ENCODE data around the gene TMEM40. TPM values are rescaled to one million over a fixed set of nuclear protein-coding genes. Genes with fewer than 3 reads are reported as not detected.

TMEM40 gene
- total RNA-seq, 1 experiment from 2014 or later = not detected

GRCh38 chr3:12722226-12722625 lies 36.8 kb downstream of the TMEM40 start:
- Histone ChIP-seq H4K91ac (ENCODE audit: insufficient read length, low read depth, low read length) (no peak overlapping the region), H3K56ac (ENCODE audit: insufficient read length, low read depth, low read length) (no peak overlapping the region), H3T11ph (ENCODE audit: low read length) (no peak overlapping the region), H3K27ac (ENCODE audit: insufficient read length, low read depth, low read length) (no peak overlapping the region), H3K4ac (ENCODE audit: low read depth, low read length) (no peak overlapping the region), H4K8ac (replicated peaks; ENCODE audit: insufficient read length, low read depth, low read length) (no peak overlapping the region), H2BK5ac (ENCODE audit: insufficient read length, low read length) (no peak overlapping the region), H3K9me3 (ENCODE audit: control insufficient read depth, low read depth, low read length) (no peaks in the 10 kb centered on the region), H4K20me1 (ENCODE audit: control insufficient read depth, insufficient read depth, insufficient read length) (no peaks in the 10 kb centered on the region), H3K23ac (ENCODE audit: insufficient read length, low read depth, low read length) (no peak overlapping the region), H2BK20ac (ENCODE audit: low read depth, low read length, poor library complexity, severe bottlenecking) (no peak overlapping the region), H3K79me2 (ENCODE audit: insufficient read depth, low read length) (no peaks in the 10 kb centered on the region), H3K4me2 (ENCODE audit: insufficient read depth, insufficient read length, low read length) (no peak overlapping the region), H3K9ac (ENCODE audit: extremely low read depth, insufficient read length, low read length) (no peak overlapping the region), H2BK12ac (ENCODE audit: insufficient read length, low read depth, low read length) (no peak overlapping the region), H2AK5ac (ENCODE audit: insufficient read length, low read length) (no peak overlapping the region), H3K4me1 (ENCODE audit: insufficient read depth, low read length) (no peaks in the 10 kb centered on the region), H2AFZ (ENCODE audit: low read length) (no peak overlapping the region), H3K23me2 (ENCODE audit: insufficient read length, low read depth, low read length, poor library complexity, severe bottlenecking) (no peaks in the 10 kb centered on the region), H3K79me1 (ENCODE audit: insufficient read depth, low read depth, low read length, poor library complexity, severe bottlenecking) (no peaks in the 10 kb centered on the region), H2BK120ac (ENCODE audit: low read depth, low read length, poor library complexity, severe bottlenecking) (no peak overlapping the region), H3K14ac (ENCODE audit: insufficient read depth, low read length) (no peak overlapping the region), H4K5ac (ENCODE audit: insufficient read length, low read depth, low read length) (no peak overlapping the region), H3K18ac (ENCODE audit: insufficient read length, low read depth, low read length) (no peak overlapping the region), H3K27me3 (ENCODE audit: insufficient read depth, low read length) (no peaks in the 10 kb centered on the region), H2BK15ac (ENCODE audit: low read depth, low read length) (no peak overlapping the region)
- WGBS (ENCODE audit: extremely low coverage, insufficient read length, low lambda C conversion rate) = no CpG with 5 or more reads among the region's 3 CpGs
- Mint-ChIP-seq H3K4me3 (no peak overlapping the region), H3K27me3 (ENCODE audit: low read depth) (peaks cover 2% of the 10 kb centered on the region; the same call in 1 of the 2 replicates), H3K4me1 (peaks cover 0 to 5% of the 10 kb centered on the region in 2 experiments; a peak in 2 of 4 replicates), H3K27ac (no peak overlapping the region; a peak in 1 of 7 replicates), H3K36me3 (ENCODE audit: insufficient read depth in 1 of 3, low read depth in 3 of 3) (no peaks in the 10 kb centered on the region; a peak in 2 of 7 replicates), H3K9me3 (no peaks in the 10 kb centered on the region)
- DNase-seq = no peak
- no peak for TF ChIP-seq CTCF (conservative IDR thresholded peaks at IDR 0.05)

Measured in H9 (cell line).